Heart left ventricle (tissue), 13 donors: ENCODE results near the gene ZC3H13.

Experiments used
- CTCF ChIP-seq, 12 donors: fragments of 200-600 bp; sonication (generic) in 4 of 12; IDR thresholded peaks; one replicate each; pipeline versions ENCODE4 v1.5.0 to v1.8.0; 2018 to 2022; ENCODE audit warnings: antibody characterized with exemption in 12 of 12, mild to moderate bottlenecking in 5 of 12
- POLR2A ChIP-seq, 2 donors: fragments of 450-650 bp; IDR thresholded peaks; one replicate each; pipeline ENCODE4 v1.6.1; 2017; ENCODE audit warnings: antibody characterized with exemption in 2 of 2, mild to moderate bottlenecking in 2 of 2, moderate library complexity in 2 of 2
- donor health status: ischemic (EF 13 %, LVEDD 7.1; RV severe dilation, severe dysfunction).
- donor health status: DM: no; HTN: yes; CAD: no.
- donor health status: DM: no; HTN: no; CAD: no.
- donor health status: ischemic (EF 25% LVEDD 6.9; RV normal size, moderate dysfunction).
- donor health status: ischemic (EF 25% LVEDD 5.7; RV mildly dilated, moderate dysfunction).
- donor health status: ischemic (EF 35%, LVEDD 5.7; RV mildly dilated, moderate dysfunction).
- donor health status: nonischemic (EF 11% LVEDD 7.7; RV severe dilation, severe dysfunction).
- donor health status: DM: yes; HTN: yes; CAD: no.
- donor health status: PGD.
- donor health status: ischemic (EF 29% LVEDD 5.4; RV normal size, mild dysfunction).
- donor health status: nonischemic (EF 23%, LVEDD 6.1; RV moderate dilation, normal function).

GRCh38 chr13:45966715-45967114 is 85.8 kb downstream of the ZC3H13 start:
- TF ChIP-seq POLR2A (IDR thresholded peaks at IDR 0.05), result no peak
- TF ChIP-seq CTCF (IDR thresholded peaks at IDR 0.05), result no peak
